ENCODE data around the gene VLDLR.
A peak's percentile ranks its signal among the peaks of the same experiment; 100 is the strongest.

The VLDLR gene

GRCh38 chr9:2616692-2617377, 4.8 kb upstream of the VLDLR start:
- intact Hi-C loops (cut with DNase I): no loop called here
- no peak for DNase-seq

GRCh38 chr9:2618289-2618688, 3.3 kb upstream of the VLDLR start:
- DNase-seq: no peak
- intact Hi-C loops (cut with DNase I): no loop called here

- intact Hi-C loops (cut with DNase I): loop anchor here (5.0 kb wide), 1 partner anchor 379 kb away; no protein-coding TSS in a partner anchor
- DNase-seq: peak; percentile 71 to 94 (median 85)
These were observed 467 bp upstream of the VLDLR start for GRCh38 chr9:2620919-2621721.

GRCh38 chr9:2622461-2623287, 1.1 kb downstream of the VLDLR start:
- intact Hi-C loops (cut with DNase I): loop anchor here (5.0 kb wide), 1 partner anchor 380 kb away; no protein-coding TSS in a partner anchor
- DNase-seq: peak in 38 of 42 donors; percentile 18 to 79 (median 60)

- intact Hi-C loops (cut with DNase I): loop anchor here (5.0 kb wide), 1 partner anchor 381 kb away; no protein-coding TSS in a partner anchor
These were observed 1.9 kb downstream of the VLDLR start for GRCh38 chr9:2623288-2624050.

GRCh38 chr9:2624051-2624682, 2.6 kb downstream of the VLDLR start:
- intact Hi-C loops (cut with DNase I): loop anchor here (5.0 kb wide), 1 partner anchor 382 kb away; no protein-coding TSS in a partner anchor
- DNase-seq: no peak

More at GRCh38 chr9:2623288-2624050, 1.9 kb downstream of the VLDLR start:
- DNase-seq: peak; percentile 64 to 93 (median 81)

GRCh38 chr9:2625427-2625826, 3.8 kb downstream of the VLDLR start:
- intact Hi-C loops (cut with DNase I): no loop called here
- DNase-seq: no peak

GRCh38 chr9:2628919-2629318, 7.3 kb downstream of the VLDLR start:
- no peak for DNase-seq
- intact Hi-C loops (cut with DNase I): no loop called here

GRCh38 chr9:2630158-2630557, 8.6 kb downstream of the VLDLR start:
- no peak for DNase-seq
- intact Hi-C loops (cut with DNase I): no loop called here

- intact Hi-C loops (cut with DNase I): no loop called here
- no peak for DNase-seq
These were observed 9.7 kb downstream of the VLDLR start for GRCh38 chr9:2631263-2631662.

GRCh38 chr9:2634153-2634552, 12.6 kb downstream of the VLDLR start:
- peak in 27 of 42 donors; percentile 14 to 70 (median 48) for DNase-seq
- intact Hi-C loops (cut with DNase I): no loop called here

- DNase-seq: no peak
- intact Hi-C loops (cut with DNase I): no loop called here
These were observed 13.2 kb downstream of the VLDLR start for GRCh38 chr9:2634818-2635217.

- no peak for DNase-seq
- intact Hi-C loops (cut with DNase I): no loop called here
These were observed 14.3 kb downstream of the VLDLR start for GRCh38 chr9:2635922-2636321.

GRCh38 chr9:2637390-2637789, 15.8 kb downstream of the VLDLR start:
- no peak for DNase-seq
- intact Hi-C loops (cut with DNase I): no loop called here

- DNase-seq: no peak
- intact Hi-C loops (cut with DNase I): no loop called here
These were observed 17.5 kb downstream of the VLDLR start for GRCh38 chr9:2638871-2639673.

GRCh38 chr9:2639786-2640185, 18.2 kb downstream of the VLDLR start:
- intact Hi-C loops (cut with DNase I): no loop called here
- no peak for DNase-seq

GRCh38 chr9:2640570-2640969, 19.0 kb downstream of the VLDLR start:
- intact Hi-C loops (cut with DNase I): no loop called here
- no peak for DNase-seq

Measured in head of caudate nucleus (tissue), 42 donors.